ENCODE results near the gene BOK.
A peak's percentile ranks its signal among the peaks of the same experiment; 100 is the strongest.

The BOK gene

GRCh38 chr2:241530571-241530970 is 28.0 kb upstream of the BOK start:
- Histone ChIP-seq H3K27me3 (ENCODE audit: control insufficient read depth, insufficient read depth, low read length) (peaks cover 23% of the 10 kb centered on the region), H3K36me3 (ENCODE audit: insufficient read depth, low read length) (no peaks in the 10 kb centered on the region), H3K9ac (ENCODE audit: low read depth, low read length) (no peak overlapping the region), H3K4me1 (ENCODE audit: control insufficient read depth, insufficient read depth, low read length) (no peaks in the 10 kb centered on the region), H3K4me3 (ENCODE audit: low read length) (no peak overlapping the region), H3K9me3 (replicated peaks; ENCODE audit: low read length) (no peaks in the 10 kb centered on the region), H3K4me2 (ENCODE audit: low read length) (no peak overlapping the region)

DNA sequence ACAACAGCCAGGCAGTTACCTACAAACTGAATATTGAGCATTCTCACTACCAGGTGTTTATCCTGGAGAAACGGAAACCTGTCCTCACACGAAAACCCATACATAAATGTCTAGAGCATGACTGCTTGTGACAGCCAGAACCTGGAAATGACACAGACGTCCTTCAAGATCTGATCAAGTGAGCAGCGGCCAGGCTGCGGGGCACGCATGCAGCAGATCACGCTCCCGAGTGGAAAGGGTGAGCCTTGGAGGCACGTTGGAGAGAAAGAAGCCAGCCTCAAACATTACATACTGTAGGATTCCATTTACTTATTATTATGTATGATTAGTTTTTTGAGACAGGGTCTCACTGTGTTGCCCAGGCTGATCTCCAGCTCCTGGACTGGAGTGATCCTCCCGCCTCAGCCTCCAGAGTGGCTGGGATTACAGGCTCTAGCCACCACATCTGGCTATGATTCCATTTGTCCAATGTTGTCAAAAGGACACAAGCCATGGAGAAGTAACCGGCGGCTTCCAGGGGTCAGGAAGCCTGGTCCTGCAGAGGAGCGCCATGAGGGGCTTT is 27.3 kb upstream of the BOK start:
- Histone ChIP-seq H3K27me3 (ENCODE audit: control insufficient read depth, insufficient read depth, low read length) (peaks cover 23% of the 10 kb centered on the region), H3K9ac (ENCODE audit: low read depth, low read length) (no peak overlapping the region), H3K36me3 (ENCODE audit: insufficient read depth, low read length) (no peaks in the 10 kb centered on the region)

GRCh38 chr2:241532168-241532567 is 26.4 kb upstream of the BOK start:
- Histone ChIP-seq H3K9me3 (replicated peaks; ENCODE audit: low read length) (no peaks in the 10 kb centered on the region), H3K27me3 (ENCODE audit: control insufficient read depth, insufficient read depth, low read length) (peaks cover 23% of the 10 kb centered on the region), H3K9ac (ENCODE audit: low read depth, low read length) (no peak overlapping the region)

More for the DNA sequence above, 27.3 kb upstream of the BOK start:
- Histone ChIP-seq H3K9me3 (replicated peaks; ENCODE audit: low read length) (no peaks in the 10 kb centered on the region), H3K4me3 (ENCODE audit: low read length) (no peak overlapping the region), H3K4me1 (ENCODE audit: control insufficient read depth, insufficient read depth, low read length) (no peaks in the 10 kb centered on the region), H3K4me2 (ENCODE audit: low read length) (no peak overlapping the region)

GRCh38 chr2:241532733-241533601 is 25.6 kb upstream of the BOK start:
- no peak overlapping the region for H3K4me3 ChIP-seq (ENCODE audit: low read length)
- no peaks in the 10 kb centered on the region for H3K36me3 ChIP-seq (ENCODE audit: insufficient read depth, low read length)
- no peak overlapping the region for H3K4me2 ChIP-seq (ENCODE audit: low read length)
- H3K4me1 ChIP-seq (ENCODE audit: control insufficient read depth, insufficient read depth, low read length) = no peaks in the 10 kb centered on the region
- no peak overlapping the region for H3K9ac ChIP-seq (ENCODE audit: low read depth, low read length)
- H3K9me3 ChIP-seq (replicated peaks; ENCODE audit: low read length) = no peaks in the 10 kb centered on the region
- peaks cover 23% of the 10 kb centered on the region for H3K27me3 ChIP-seq (ENCODE audit: control insufficient read depth, insufficient read depth, low read length)

More at GRCh38 chr2:241532168-241532567, 26.4 kb upstream of the BOK start:
- Histone ChIP-seq H3K4me3 (ENCODE audit: low read length) (no peak overlapping the region), H3K36me3 (ENCODE audit: insufficient read depth, low read length) (no peaks in the 10 kb centered on the region), H3K4me2 (ENCODE audit: low read length) (no peak overlapping the region), H3K4me1 (ENCODE audit: control insufficient read depth, insufficient read depth, low read length) (no peaks in the 10 kb centered on the region)

DNA sequence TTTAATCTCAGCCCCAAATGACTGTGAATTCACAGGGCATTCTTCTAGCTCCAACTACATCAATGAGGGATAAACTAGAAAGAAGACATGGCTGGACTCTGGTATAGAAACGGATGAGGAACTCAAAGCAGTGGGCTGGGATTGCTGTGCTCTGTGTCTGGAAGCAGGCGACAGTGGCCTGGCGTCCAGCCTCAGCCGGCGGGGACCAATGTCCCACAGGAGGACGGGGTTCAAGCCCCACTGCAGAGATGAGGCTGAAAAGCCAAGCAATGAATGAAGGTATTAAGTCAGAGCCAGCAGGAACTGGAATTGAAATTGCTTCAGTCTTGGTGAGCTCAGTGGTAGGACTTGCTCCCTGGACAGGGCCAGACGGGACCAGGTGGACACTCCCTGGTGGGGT is 24.3 kb upstream of the BOK start:
- H3K4me3 ChIP-seq (ENCODE audit: low read length) = no peak overlapping the region
- no peaks in the 10 kb centered on the region for H3K9me3 ChIP-seq (replicated peaks; ENCODE audit: low read length)
- no peaks in the 10 kb centered on the region for H3K36me3 ChIP-seq (ENCODE audit: insufficient read depth, low read length)
- no peak overlapping the region for H3K9ac ChIP-seq (ENCODE audit: low read depth, low read length)
- H3K4me2 ChIP-seq (ENCODE audit: low read length) = no peak overlapping the region
- H3K4me1 ChIP-seq (ENCODE audit: control insufficient read depth, insufficient read depth, low read length) = no peaks in the 10 kb centered on the region
- H3K27me3 ChIP-seq (ENCODE audit: control insufficient read depth, insufficient read depth, low read length) = peaks cover 23% of the 10 kb centered on the region

- Histone ChIP-seq H3K27me3 (ENCODE audit: control insufficient read depth, insufficient read depth, low read length) (peaks cover 23% of the 10 kb centered on the region), H3K9me3 (replicated peaks; ENCODE audit: low read length) (no peaks in the 10 kb centered on the region), H3K4me2 (ENCODE audit: low read length) (no peak overlapping the region), H3K36me3 (ENCODE audit: insufficient read depth, low read length) (no peaks in the 10 kb centered on the region), H3K9ac (ENCODE audit: low read depth, low read length) (no peak overlapping the region), H3K4me1 (ENCODE audit: control insufficient read depth, insufficient read depth, low read length) (no peaks in the 10 kb centered on the region), H3K4me3 (ENCODE audit: low read length) (no peak overlapping the region)
Observed at GRCh38 chr2:241534701-241535375, 23.7 kb upstream of the BOK start.

GRCh38 chr2:241535871-241536655 is 22.5 kb upstream of the BOK start:
- Histone ChIP-seq H3K36me3 (ENCODE audit: insufficient read depth, low read length) (no peaks in the 10 kb centered on the region), H3K9me3 (replicated peaks; ENCODE audit: low read length) (no peaks in the 10 kb centered on the region), H3K4me3 (ENCODE audit: low read length) (no peak overlapping the region), H3K4me2 (ENCODE audit: low read length) (no peak overlapping the region), H3K4me1 (ENCODE audit: control insufficient read depth, insufficient read depth, low read length) (peaks cover 7% of the 10 kb centered on the region), H3K9ac (ENCODE audit: low read depth, low read length) (no peak overlapping the region), H3K27me3 (ENCODE audit: control insufficient read depth, insufficient read depth, low read length) (peaks cover 18% of the 10 kb centered on the region)

- no peaks in the 10 kb centered on the region for H3K9me3 ChIP-seq (replicated peaks; ENCODE audit: low read length)
- H3K4me3 ChIP-seq (ENCODE audit: low read length) = no peak overlapping the region
- peaks cover 19% of the 10 kb centered on the region for H3K4me1 ChIP-seq (ENCODE audit: control insufficient read depth, insufficient read depth, low read length)
- peaks cover 11% of the 10 kb centered on the region for H3K27me3 ChIP-seq (ENCODE audit: control insufficient read depth, insufficient read depth, low read length)
- H3K9ac ChIP-seq (ENCODE audit: low read depth, low read length) = no peak overlapping the region
- H3K4me2 ChIP-seq (ENCODE audit: low read length) = no peak overlapping the region
- no peaks in the 10 kb centered on the region for H3K36me3 ChIP-seq (ENCODE audit: insufficient read depth, low read length)
Observed at GRCh38 chr2:241538838-241539615, 19.5 kb upstream of the BOK start.

DNA sequence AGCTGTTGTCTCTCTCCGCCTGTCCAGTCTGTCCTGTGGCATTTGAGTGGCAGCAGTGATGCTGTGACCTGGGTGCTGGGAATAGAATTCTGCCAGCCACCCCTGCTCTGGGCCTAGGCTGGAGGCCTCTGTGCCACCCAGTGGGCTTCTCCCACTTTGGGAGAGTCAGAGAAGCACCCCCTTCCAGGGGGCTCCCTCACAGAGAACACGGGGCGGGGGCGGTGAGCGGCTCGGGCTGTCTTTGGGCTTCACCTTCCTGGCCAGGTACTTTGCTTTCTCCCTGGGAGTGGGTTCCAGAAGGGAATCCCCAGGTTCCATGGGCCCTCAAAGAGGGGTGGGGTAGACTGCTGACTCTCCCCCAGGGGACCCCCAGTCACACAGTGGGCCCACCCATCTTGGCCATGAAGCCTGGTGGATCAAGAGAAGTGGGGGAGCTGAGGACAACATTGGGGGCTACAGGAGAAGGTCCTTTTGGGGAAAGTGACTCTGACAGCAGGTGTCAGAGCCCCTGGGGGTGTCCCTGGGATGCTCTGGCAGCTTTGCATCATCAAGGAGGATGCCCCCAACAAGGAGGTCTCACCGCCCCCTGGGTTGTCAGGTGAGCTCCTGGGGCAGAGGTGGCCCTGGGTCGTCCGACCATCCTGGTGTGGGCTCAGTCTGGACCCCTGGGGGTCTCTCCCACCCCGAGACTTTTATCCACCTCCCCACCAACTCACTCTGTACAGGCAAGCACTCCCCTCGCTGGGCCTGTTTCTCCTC is 18.8 kb upstream of the BOK start:
- Histone ChIP-seq H3K9me3 (replicated peaks; ENCODE audit: low read length) (no peaks in the 10 kb centered on the region), H3K36me3 (ENCODE audit: insufficient read depth, low read length) (no peaks in the 10 kb centered on the region), H3K9ac (ENCODE audit: low read depth, low read length) (no peak overlapping the region), H3K4me3 (ENCODE audit: low read length) (no peak overlapping the region), H3K4me1 (ENCODE audit: control insufficient read depth, insufficient read depth, low read length) (peaks cover 20% of the 10 kb centered on the region), H3K4me2 (ENCODE audit: low read length) (no peak overlapping the region), H3K27me3 (ENCODE audit: control insufficient read depth, insufficient read depth, low read length) (peaks cover 6% of the 10 kb centered on the region)

GRCh38 chr2:241540401-241540770 is 18.2 kb upstream of the BOK start:
- Histone ChIP-seq H3K9ac (ENCODE audit: low read depth, low read length) (no peak overlapping the region), H3K4me2 (ENCODE audit: low read length) (peak overlapping the region; percentile 76), H3K4me3 (ENCODE audit: low read length) (peak overlapping the region; percentile 53), H3K36me3 (ENCODE audit: insufficient read depth, low read length) (no peaks in the 10 kb centered on the region), H3K27me3 (ENCODE audit: control insufficient read depth, insufficient read depth, low read length) (peaks cover 6% of the 10 kb centered on the region), H3K4me1 (ENCODE audit: control insufficient read depth, insufficient read depth, low read length) (peaks cover 26% of the 10 kb centered on the region), H3K9me3 (replicated peaks; ENCODE audit: low read length) (no peaks in the 10 kb centered on the region)

All from skeletal muscle satellite cell (primary cell).